Stimulated activated CD4-positive, alpha-beta T cell treated with anti-CD3 and anti-CD28 coated beads, Interleukin-12 subunit alpha, Interleukin-12 subunit beta, amount 100 ng/mL, for 48 hours (primary cell): ENCODE data around the gene RAD51B.
"Not testable (repeated sequence)": the region's sequence is repeated elsewhere in the genome, so short reads cannot be mapped to it uniquely, and the experiment has no call there.

Experiments used
- DNase-seq, 3 donors: peaks; one replicate each; pipeline ENCODE4 v3.0.0-alpha.2; 2020; ENCODE audit warnings: low read depth in 2 of 3, low spot score in 1 of 3

The RAD51B gene

GRCh38 chr14:68698773-68699172 lies 879.2 kb downstream of the RAD51B start:
- DNase-seq: not testable (repeated sequence)

GRCh38 chr14:68701001-68701741 lies 881.6 kb downstream of the RAD51B start:
- DNase-seq: no peak

- DNase-seq: no peak
These were observed 882.6 kb downstream of the RAD51B start for GRCh38 chr14:68702135-68702534.

- no peak for DNase-seq
These were observed 883.0 kb downstream of the RAD51B start for GRCh38 chr14:68702578-68702977.

DNA sequence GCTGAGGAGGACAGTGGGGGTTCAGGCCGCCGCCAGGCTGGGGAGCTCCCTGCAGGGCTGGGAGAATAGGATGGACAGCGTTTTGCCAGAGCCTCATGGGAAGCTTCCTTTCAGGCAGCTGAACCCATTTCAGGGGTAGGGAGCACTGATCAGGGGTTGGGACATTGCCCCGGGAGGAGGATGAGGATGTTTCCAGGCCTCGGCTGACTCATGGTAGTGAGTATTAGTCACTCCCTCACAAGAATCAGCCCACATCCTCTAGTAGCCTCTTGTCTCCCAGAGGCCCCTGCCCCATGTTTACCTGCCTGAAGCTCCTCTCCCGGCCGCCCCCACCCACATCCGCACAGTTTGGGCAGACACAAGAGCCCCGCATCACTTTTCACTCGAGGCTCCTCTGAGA lies 883.5 kb downstream of the RAD51B start:
- peak in 1 of 3 donors; percentile 19 for DNase-seq

- no peak for DNase-seq
These were observed 885.4 kb downstream of the RAD51B start for GRCh38 chr14:68704736-68705720.

DNA sequence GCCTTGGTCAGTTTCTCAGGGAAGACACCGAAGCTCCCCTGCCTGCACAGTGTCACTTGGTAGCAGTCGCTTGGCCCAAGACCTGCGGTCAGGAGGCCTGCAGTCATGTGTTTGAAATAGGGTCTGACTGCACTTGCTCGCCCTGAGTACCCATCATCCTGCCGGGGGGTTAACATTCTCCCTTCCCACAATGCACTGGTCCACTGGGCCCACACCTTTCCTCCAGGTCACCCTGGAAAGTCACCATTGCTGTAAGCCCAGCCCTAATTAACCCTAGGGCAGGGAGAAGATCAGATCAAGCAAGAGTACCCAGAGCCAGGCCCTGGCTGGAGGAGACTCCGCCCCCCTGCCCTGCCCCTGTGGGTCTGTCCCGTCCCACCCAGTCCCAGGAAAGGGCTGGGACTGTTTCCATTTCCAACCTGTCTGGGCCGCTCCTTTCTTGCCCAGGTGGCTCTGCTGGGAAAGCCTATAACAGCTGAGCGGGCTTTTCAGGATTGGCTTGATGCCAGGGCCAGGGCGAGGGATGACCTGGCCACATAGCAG lies 886.2 kb downstream of the RAD51B start:
- DNase-seq: no peak

GRCh38 chr14:68707482-68707881 lies 887.9 kb downstream of the RAD51B start:
- no peak for DNase-seq

GRCh38 chr14:68708343-68708742 lies 888.8 kb downstream of the RAD51B start:
- no peak for DNase-seq

GRCh38 chr14:68709007-68709406 lies 889.4 kb downstream of the RAD51B start:
- no peak for DNase-seq

- DNase-seq: no peak
These were observed 891.2 kb downstream of the RAD51B start for GRCh38 chr14:68710776-68711175.

GRCh38 chr14:68711561-68712309 lies 892.2 kb downstream of the RAD51B start:
- DNase-seq: no peak

GRCh38 chr14:68712703-68713370 lies 893.3 kb downstream of the RAD51B start:
- DNase-seq: no peak

GRCh38 chr14:68713782-68714181 lies 894.2 kb downstream of the RAD51B start:
- DNase-seq: no peak

DNA sequence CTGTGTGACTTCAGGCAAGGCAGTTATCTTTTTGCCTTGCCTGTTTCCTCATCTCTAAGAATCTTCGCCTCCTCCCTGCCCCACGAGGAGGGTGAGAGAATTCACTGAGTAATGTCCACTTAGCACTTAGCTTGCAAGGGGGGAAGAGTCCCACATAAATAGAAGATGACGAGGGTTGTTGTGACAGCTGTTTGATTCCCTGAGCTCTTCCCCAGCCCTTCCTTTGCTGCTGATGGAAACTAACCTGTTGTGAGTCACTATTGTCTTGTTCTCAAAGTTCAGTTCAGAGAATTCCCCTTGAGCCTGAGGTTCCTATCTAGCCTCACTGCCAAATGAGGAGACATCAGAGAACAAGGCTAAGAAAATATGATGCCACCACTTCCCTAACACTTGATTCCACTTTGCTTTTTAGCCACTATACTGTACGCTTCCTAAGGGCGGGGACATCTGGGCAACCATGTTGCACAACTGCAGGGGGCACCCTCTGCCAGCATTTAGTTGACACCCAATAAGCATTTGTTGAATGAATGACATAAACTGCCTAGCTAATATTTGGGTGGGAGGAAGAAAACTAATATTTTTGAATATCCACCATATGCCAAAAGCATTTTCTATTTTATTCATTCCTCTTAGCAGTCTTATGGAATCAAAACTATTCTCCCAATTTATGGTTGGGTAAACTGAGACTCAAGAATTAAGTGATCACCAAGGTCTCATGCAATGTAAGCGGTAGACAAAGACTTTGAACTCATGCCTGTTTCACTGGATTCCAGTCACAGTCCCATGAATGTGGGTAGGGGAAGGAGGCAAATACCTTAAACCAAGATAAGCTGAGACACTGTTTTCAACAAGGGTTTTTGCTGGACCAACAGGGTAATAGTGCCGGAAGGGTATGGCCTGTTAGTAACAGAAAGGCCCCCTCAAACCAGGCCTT lies 895.7 kb downstream of the RAD51B start:
- no peak for DNase-seq

- no peak for DNase-seq
These were observed 897.1 kb downstream of the RAD51B start for GRCh38 chr14:68716698-68717097.

DNA sequence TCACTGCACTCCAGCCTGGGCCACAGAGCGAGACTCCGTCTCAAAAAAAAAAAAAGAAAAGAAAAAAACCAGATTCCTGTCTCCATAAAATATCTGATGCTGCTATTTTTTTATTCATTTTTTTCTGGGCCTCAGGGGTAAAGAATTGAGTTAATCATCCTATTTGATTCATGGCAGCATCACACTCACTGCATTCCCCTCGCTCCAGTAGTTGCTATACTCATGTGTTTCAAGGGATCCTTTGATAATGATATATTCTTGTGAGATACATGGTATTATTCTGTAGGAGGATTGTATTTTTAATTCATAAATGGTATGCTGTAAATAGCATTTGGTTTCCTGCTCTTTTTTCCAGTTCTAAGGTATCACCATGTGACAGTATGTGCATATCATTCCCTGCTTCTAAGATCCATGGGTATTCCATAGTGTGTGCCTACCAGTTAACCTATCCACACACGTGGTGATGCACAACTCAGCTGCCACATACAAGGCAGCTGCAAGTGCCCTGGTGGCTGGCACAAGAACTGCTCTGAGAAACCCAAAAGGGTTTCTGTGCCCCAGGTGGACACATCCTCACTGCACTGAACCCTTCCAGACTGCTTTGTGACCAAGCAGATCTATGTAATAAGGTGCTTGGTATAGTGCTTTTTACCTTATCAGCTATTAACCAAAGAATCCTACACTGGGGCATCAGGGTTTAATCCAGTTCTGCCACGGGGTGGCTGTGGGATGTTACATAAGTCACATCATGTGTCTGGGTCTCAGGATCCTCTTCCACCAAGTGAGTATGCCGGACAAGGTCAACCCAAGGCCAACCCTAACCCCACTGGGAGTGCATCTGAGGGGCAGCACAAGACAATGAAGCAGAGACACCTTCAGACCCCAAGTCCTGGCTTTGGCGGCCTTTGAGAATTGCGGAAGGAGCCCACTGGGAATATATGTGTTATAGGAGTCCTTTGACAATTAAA lies 898.7 kb downstream of the RAD51B start:
- no peak for DNase-seq

DNA sequence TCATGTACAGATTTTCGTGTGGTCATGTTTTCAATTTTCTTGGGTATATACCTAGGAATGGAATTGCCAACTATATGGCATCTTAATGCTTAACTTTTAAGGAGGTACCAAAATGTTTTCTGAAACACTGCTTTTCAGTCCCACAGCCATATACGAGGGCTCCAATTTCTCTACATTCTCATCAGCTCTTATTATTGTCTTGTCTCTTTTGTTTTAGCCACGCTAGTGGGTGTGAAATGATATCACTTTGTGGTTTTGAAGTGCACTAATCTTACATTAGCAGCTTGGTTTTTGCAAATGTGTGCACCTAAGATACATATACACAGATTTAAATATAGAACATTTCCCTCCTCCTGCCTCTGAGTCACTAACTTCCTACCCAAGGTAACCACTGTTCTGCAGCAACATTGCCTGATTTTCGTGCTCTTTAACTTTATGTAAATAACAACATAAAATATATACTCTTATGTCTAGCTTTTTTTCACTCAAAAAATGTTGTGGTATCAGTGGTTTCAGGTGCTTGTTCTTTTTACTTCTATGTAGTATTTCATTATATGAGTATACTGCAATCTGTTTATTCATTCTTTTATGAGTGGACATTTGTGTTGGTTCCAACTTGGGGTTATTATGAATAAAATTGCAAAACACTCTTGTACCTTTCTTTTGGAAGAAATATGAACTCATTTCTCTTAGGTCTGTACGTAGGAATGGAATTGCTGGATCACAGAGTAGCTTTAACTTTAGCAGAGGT lies 900.2 kb downstream of the RAD51B start:
- peak in 1 of 3 donors; percentile 30 for DNase-seq
